ENCODE results near the gene DDX27.

Gene DDX27

GRCh38 chr20:49285233-49285668 lies 66.0 kb downstream of the DDX27 start:
- H3K4me3 ChIP-seq (ENCODE audit: low read depth, low read length), result no peak overlapping the region
- no peak for DNase-seq (ENCODE audit: low read depth)

GRCh38 chr20:49285813-49286494 lies 66.7 kb downstream of the DDX27 start:
- H3K4me3 ChIP-seq (ENCODE audit: low read depth, low read length), result no peak overlapping the region

GRCh38 chr20:49286689-49287551 lies 67.7 kb downstream of the DDX27 start:
- no peak for DNase-seq (ENCODE audit: low read depth)
- H3K4me3 ChIP-seq (ENCODE audit: low read depth, low read length), result no peak overlapping the region

More at GRCh38 chr20:49285813-49286494, 66.7 kb downstream of the DDX27 start:
- DNase-seq (ENCODE audit: low read depth), result no peak

- H3K4me3 ChIP-seq (ENCODE audit: low read depth, low read length), result no peak overlapping the region
- no peak for DNase-seq (ENCODE audit: low read depth)
Observed at GRCh38 chr20:49287555-49288249, 68.5 kb downstream of the DDX27 start.

GRCh38 chr20:49288250-49288751 lies 69.1 kb downstream of the DDX27 start:
- DNase-seq (ENCODE audit: low read depth), result no peak
- no peak overlapping the region for H3K4me3 ChIP-seq (ENCODE audit: low read depth, low read length)

- H3K4me3 ChIP-seq (ENCODE audit: low read depth, low read length), result no peak overlapping the region
- no peak for DNase-seq (ENCODE audit: low read depth)
Observed at GRCh38 chr20:49288784-49289696, 69.8 kb downstream of the DDX27 start.

GRCh38 chr20:49290608-49291191 lies 71.5 kb downstream of the DDX27 start:
- no peak overlapping the region for H3K4me3 ChIP-seq (ENCODE audit: low read depth, low read length)
- no peak for DNase-seq (ENCODE audit: low read depth)

GRCh38 chr20:49291200-49291599 lies 72.0 kb downstream of the DDX27 start:
- DNase-seq (ENCODE audit: low read depth), result no peak
- no peak overlapping the region for H3K4me3 ChIP-seq (ENCODE audit: low read depth, low read length)

GRCh38 chr20:49292010-49292409 lies 72.8 kb downstream of the DDX27 start:
- no peak for DNase-seq (ENCODE audit: low read depth)
- H3K4me3 ChIP-seq (ENCODE audit: low read depth, low read length), result no peak overlapping the region

GRCh38 chr20:49293122-49293521 lies 73.9 kb downstream of the DDX27 start:
- no peak overlapping the region for H3K4me3 ChIP-seq (ENCODE audit: low read depth, low read length)

More at GRCh38 chr20:49293122-49293521, 73.9 kb downstream of the DDX27 start:
- DNase-seq (ENCODE audit: low read depth), result no peak

All from skeletal muscle cell (primary cell).